Transverse colon (tissue), 4 donors: ENCODE results near the gene WWOX.

ENCODE experiments used
- CTCF ChIP-seq, 5 experiments: fragments of 200-600 bp in 3 of 5; fragments of 450-650 bp in 2 of 5; sonication (generic) in 3 of 5; IDR thresholded peaks; 1 replicate in 2 of 5; 2 replicates in 3 of 5; pipeline ENCODE4 v1.5.1; 2016 to 2017; ENCODE audit warnings: antibody characterized with exemption in 5 of 5, inconsistent platforms in 3 of 5, mild to moderate bottlenecking in 2 of 5, moderate library complexity in 1 of 5
- POLR2AphosphoS5 ChIP-seq, 3 donors: sonication (generic); formaldehyde crosslinking; IDR thresholded peaks; one replicate each; pipeline ENCODE4 v1.6.1; 2016; ENCODE audit warnings: antibody characterized with exemption in 3 of 3

- peak in 1 of 3 donors; percentile 16 for TF ChIP-seq POLR2AphosphoS5 (IDR thresholded peaks at IDR 0.05)
- TF ChIP-seq CTCF (IDR thresholded peaks at IDR 0.05) = no peak
Measured at GRCh38 chr16:79132701-79133100, 1033.2 kb downstream of the WWOX start.
